Trophoblast cell (in vitro differentiated cells and primary cell): ENCODE measurements around the gene TESK1. TPM values are rescaled to one million over a fixed set of nuclear protein-coding genes. Genes with fewer than 3 reads are reported as not detected.

Source experiments
- DNase-seq, 2 donors: peaks; one replicate each; pipeline ENCODE4 v3.0.0-alpha.2; 2016
- H2AFZ ChIP-seq: 2 replicates; pipeline ENCODE4 v1.6.1; 2013; ENCODE audit warnings: low read length, moderate library complexity, mild to moderate bottlenecking; ENCODE audit not compliant: insufficient read depth, poor library complexity
- H2AK5ac ChIP-seq: 2 replicates; pipeline ENCODE4 v1.6.1; 2013; ENCODE audit warnings: mild to moderate bottlenecking, low read length
- H2BK120ac ChIP-seq: 2 replicates; pipeline ENCODE4 v1.6.1; 2013; ENCODE audit warnings: low read length, mild to moderate bottlenecking, moderate library complexity; ENCODE audit not compliant: insufficient read depth, poor library complexity
- H2BK12ac ChIP-seq: 2 replicates; pipeline ENCODE4 v1.6.1; 2013; ENCODE audit warnings: mild to moderate bottlenecking, low read length, moderate library complexity
- H2BK5ac ChIP-seq: 2 replicates; pipeline ENCODE4 v1.6.1; 2013; ENCODE audit warnings: low read length, low read depth, moderate library complexity, mild to moderate bottlenecking; ENCODE audit not compliant: poor library complexity
- H3K14ac ChIP-seq: 2 replicates; pipeline ENCODE4 v1.6.1; 2013; ENCODE audit warnings: mild to moderate bottlenecking, low read length
- H3K18ac ChIP-seq: 2 replicates; pipeline ENCODE4 v1.6.1; 2013; ENCODE audit warnings: mild to moderate bottlenecking, low read length
- H3K23ac ChIP-seq: 2 replicates; pipeline ENCODE4 v1.6.1; 2013; ENCODE audit warnings: low read length
- H3K27ac ChIP-seq: 2 replicates; pipeline ENCODE4 v1.5.1; 2013; ENCODE audit warnings: low read depth, mild to moderate bottlenecking, inconsistent platforms, low read length, moderate library complexity
- H3K27me3 ChIP-seq: 2 replicates; pipeline ENCODE4 v1.6.1; 2013; ENCODE audit warnings: inconsistent platforms, mild to moderate bottlenecking, low read length, moderate library complexity; ENCODE audit not compliant: insufficient read depth
- H3K36me3 ChIP-seq, 2 experiments: 1 replicate in 1 of 2; 2 replicates in 1 of 2; pipeline ENCODE4 v1.6.1; 2013; ENCODE audit warnings: low read length in 2 of 2, mild to moderate bottlenecking in 2 of 2, moderate library complexity in 1 of 2; ENCODE audit not compliant: insufficient read depth in 2 of 2, control insufficient read depth in 1 of 2
- H3K4ac ChIP-seq: 2 replicates; pipeline ENCODE4 v1.6.1; 2013; ENCODE audit warnings: low read depth, mild to moderate bottlenecking, low read length, moderate library complexity
- H3K4me1 ChIP-seq, 2 experiments: 1 replicate in 1 of 2; 2 replicates in 1 of 2; pipeline ENCODE4 v1.6.1; 2013; ENCODE audit warnings: low read length in 2 of 2, mild to moderate bottlenecking in 2 of 2, moderate library complexity in 1 of 2; ENCODE audit not compliant: insufficient read depth in 2 of 2, control insufficient read depth in 1 of 2
- H3K4me2 ChIP-seq: 2 replicates; pipeline ENCODE4 v1.6.1; 2013; ENCODE audit warnings: inconsistent platforms, mild to moderate bottlenecking, low read length, moderate library complexity
- H3K4me3 ChIP-seq: 2 replicates; pipeline ENCODE4 v1.5.1; 2013; ENCODE audit warnings: mild to moderate bottlenecking, low read depth, low read length, inconsistent platforms
- H3K79me1 ChIP-seq: one replicate; pipeline ENCODE4 v1.6.1; 2013; ENCODE audit warnings: low read length
- H3K79me2 ChIP-seq: 2 replicates; pipeline ENCODE4 v1.6.1; 2013; ENCODE audit warnings: low read length, mild to moderate bottlenecking; ENCODE audit not compliant: control insufficient read depth, insufficient read depth, poor library complexity
- H3K9ac ChIP-seq: 2 replicates; pipeline ENCODE4 v1.6.1; 2013; ENCODE audit warnings: mild to moderate bottlenecking, low read length
- H3K9me3 ChIP-seq: 2 replicates; pipeline ENCODE4 v1.6.1; 2013; ENCODE audit warnings: low read depth, mild to moderate bottlenecking, control low read depth, inconsistent platforms, low read length; ENCODE audit not compliant: insufficient read depth
- H4K12ac ChIP-seq: 2 replicates; pipeline ENCODE4 v1.6.1; 2013; ENCODE audit warnings: low read depth, mild to moderate bottlenecking, low read length, moderate library complexity
- H4K8ac ChIP-seq: 2 replicates; pipeline ENCODE4 v1.6.1; 2013; ENCODE audit warnings: low read depth, mild to moderate bottlenecking, low read length, moderate library complexity
- H4K91ac ChIP-seq: one replicate; pipeline ENCODE4 v1.6.1; 2013; ENCODE audit warnings: low read depth, mild to moderate bottlenecking, low read length, moderate library complexity
- WGBS: extraction: QIAGEN DNeasy Blood & Tissue Kit; methylation state at CpG from one replicate; pipeline ENCODE4 v1.1.7; 2013; ENCODE audit warnings: missing lambda C conversion rate; ENCODE audit not compliant: insufficient read length, insufficient coverage; ENCODE audit errors: extremely low coverage; 5-methylcytosine and 5-hydroxymethylcytosine counted together
- polyA plus RNA-seq: library from polyadenylated mRNA; stranded (reverse); fragments of 200-250 nt; gene quantifications from 2 replicates; pipeline ENCODE4 v1.2.3, GENCODE V29; 2013

The TESK1 gene
- polyA plus RNA-seq: 29.2 and 29.7 TPM in 2 replicates

- H3K4me1 ChIP-seq: peaks cover 11 to 16% of the 10 kb centered on the region in 2 experiments
- H3K79me1 ChIP-seq: peaks cover 9% of the 10 kb centered on the region
- H3K4me3 ChIP-seq: peak within 1 kb of the TSS; percentile 84
- no peaks in the 10 kb centered on the region for H3K27me3 ChIP-seq
- H2BK120ac ChIP-seq: peak within 1 kb of the TSS; percentile 20
- peak; percentile 74 to 85 for DNase-seq
- peak within 1 kb of the TSS; percentile 16 for H3K18ac ChIP-seq
- no peak within 1 kb of the TSS for H4K12ac ChIP-seq
- peak within 1 kb of the TSS; percentile 51 for H4K91ac ChIP-seq
- peak within 1 kb of the TSS; percentile 31 for H3K4ac ChIP-seq
- H3K23ac ChIP-seq: no peak within 1 kb of the TSS
- WGBS: no CpG with 5 or more reads among the region's 55 CpGs
- H3K79me2 ChIP-seq: peaks cover 5% of the 10 kb centered on the region
- no peak within 1 kb of the TSS for H2BK12ac ChIP-seq
- H4K8ac ChIP-seq: peak within 1 kb of the TSS; percentile 31
- H3K9ac ChIP-seq: peak within 1 kb of the TSS; percentile 89
- peak within 1 kb of the TSS; percentile 46 for H3K14ac ChIP-seq
- peak within 1 kb of the TSS; percentile 49 for H2AFZ ChIP-seq
- peak within 1 kb of the TSS; percentile 96 for H3K4me2 ChIP-seq
- H3K36me3 ChIP-seq: peaks cover 23 to 31% of the 10 kb centered on the region in 2 experiments
- H2AK5ac ChIP-seq: no peak within 1 kb of the TSS
- peak within 1 kb of the TSS; percentile 58 for H2BK5ac ChIP-seq
- H3K27ac ChIP-seq: peak within 1 kb of the TSS; percentile 77
- H3K9me3 ChIP-seq: peaks cover 1% of the 10 kb centered on the region
Measured at GRCh38 chr9:35604578-35605350, at the start of gene TESK1. Gene TESK1, plus strand, starts transcription at chr9:35605262. Its CDS starts 358 bp downstream, at chr9:35605620.

DNA sequence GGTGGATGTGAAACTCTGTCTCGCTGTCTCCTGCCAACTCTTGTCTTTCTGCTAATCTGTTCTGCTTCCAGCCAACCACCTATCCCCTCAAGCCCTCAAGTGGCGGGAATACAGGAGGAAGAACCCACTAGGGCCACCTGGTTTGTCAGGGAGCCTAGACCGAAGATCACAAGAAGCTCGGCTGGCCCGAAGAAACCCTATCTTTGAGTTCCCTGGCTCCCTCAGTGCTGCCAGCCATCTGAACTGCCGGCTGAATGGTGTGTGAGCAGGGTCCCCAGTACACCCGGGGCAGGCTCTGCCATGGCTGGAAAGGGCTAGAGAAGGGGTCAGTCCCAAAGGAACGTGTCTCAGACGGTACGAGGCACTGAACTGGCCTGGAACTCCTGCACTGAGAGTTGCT is 49.2 kb upstream of the TESK1 start:
- Histone ChIP-seq H2BK5ac (no peak overlapping the region), H3K79me2 (no peaks in the 10 kb centered on the region), H3K4ac (no peak overlapping the region), H2BK12ac (no peak overlapping the region), H3K4me1 (peaks cover 0 to 2% of the 10 kb centered on the region in 2 experiments), H3K27me3 (no peaks in the 10 kb centered on the region), H3K36me3 (peaks cover 42 to 51% of the 10 kb centered on the region in 2 experiments), H3K9me3 (peaks cover 3% of the 10 kb centered on the region), H3K27ac (no peak overlapping the region), H4K12ac (no peak overlapping the region), H3K4me2 (no peak overlapping the region), H4K91ac (no peak overlapping the region), H3K18ac (no peak overlapping the region), H3K23ac (no peak overlapping the region), H3K79me1 (no peaks in the 10 kb centered on the region), H3K4me3 (no peak overlapping the region), H3K9ac (no peak overlapping the region), H3K14ac (no peak overlapping the region), H2BK120ac (no peak overlapping the region), H2AFZ (no peak overlapping the region), H2AK5ac (no peak overlapping the region), H4K8ac (no peak overlapping the region)
- no peak for DNase-seq
- no CpG with 5 or more reads among the region's 10 CpGs for WGBS

GRCh38 chr9:35556776-35557175 is 48.3 kb upstream of the TESK1 start:
- DNase-seq: no peak
- no CpG with 5 or more reads among the region's 3 CpGs for WGBS
- Histone ChIP-seq H2BK120ac (no peak overlapping the region), H3K27ac (no peak overlapping the region), H2BK12ac (no peak overlapping the region), H2AFZ (no peak overlapping the region), H3K79me2 (no peaks in the 10 kb centered on the region), H3K4me2 (no peak overlapping the region), H3K4ac (no peak overlapping the region), H3K36me3 (peaks cover 49 to 57% of the 10 kb centered on the region in 2 experiments), H3K23ac (no peak overlapping the region), H4K12ac (no peak overlapping the region), H2BK5ac (no peak overlapping the region), H3K9ac (no peak overlapping the region), H3K4me1 (peaks cover 0 to 2% of the 10 kb centered on the region in 2 experiments), H3K18ac (no peak overlapping the region), H3K4me3 (no peak overlapping the region), H3K79me1 (no peaks in the 10 kb centered on the region), H3K14ac (no peak overlapping the region), H3K9me3 (peaks cover 3% of the 10 kb centered on the region), H4K91ac (no peak overlapping the region), H4K8ac (no peak overlapping the region), H2AK5ac (no peak overlapping the region), H3K27me3 (no peaks in the 10 kb centered on the region)

DNA sequence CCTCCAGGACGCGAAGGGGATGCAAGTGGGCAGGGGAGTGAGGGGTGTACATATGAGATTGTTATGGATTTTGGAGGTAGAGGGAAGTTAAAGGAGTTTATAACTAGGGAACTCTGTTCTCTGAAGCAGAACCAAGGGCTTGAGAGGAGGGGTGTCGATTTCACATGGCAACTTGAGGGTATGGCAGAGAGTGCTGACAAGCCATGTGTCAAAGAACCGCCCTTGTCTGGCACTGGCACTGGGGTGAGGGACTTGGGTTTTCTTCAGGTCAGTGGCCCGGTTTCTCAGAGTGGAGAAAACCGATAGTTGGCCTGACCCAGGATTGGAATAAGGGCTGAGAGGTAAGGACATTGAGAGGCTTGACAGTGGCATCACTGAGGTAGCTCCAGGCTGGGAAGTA is 47.7 kb upstream of the TESK1 start:
- Histone ChIP-seq H3K79me2 (no peaks in the 10 kb centered on the region), H3K79me1 (no peaks in the 10 kb centered on the region), H3K14ac (no peak overlapping the region), H3K4me1 (peaks cover 0 to 2% of the 10 kb centered on the region in 2 experiments), H3K9me3 (peaks cover 3% of the 10 kb centered on the region), H3K9ac (no peak overlapping the region), H2BK12ac (no peak overlapping the region), H4K8ac (no peak overlapping the region), H3K4me2 (no peak overlapping the region), H3K36me3 (peaks cover 49 to 61% of the 10 kb centered on the region in 2 experiments), H2BK120ac (no peak overlapping the region), H2AK5ac (no peak overlapping the region), H3K18ac (no peak overlapping the region), H4K12ac (no peak overlapping the region), H3K27ac (no peak overlapping the region), H3K27me3 (no peaks in the 10 kb centered on the region), H2AFZ (no peak overlapping the region), H3K4me3 (no peak overlapping the region), H4K91ac (no peak overlapping the region), H3K4ac (no peak overlapping the region), H3K23ac (no peak overlapping the region), H2BK5ac (no peak overlapping the region)
- WGBS: no CpG with 5 or more reads among the region's 6 CpGs
- no peak for DNase-seq
